ENCODE data around the gene TRIM10.

GRCh38 chr6:30142665-30143064, 18.3 kb downstream of the TRIM10 start:
- TF ChIP-seq EZH2 (IDR thresholded peaks at IDR 0.05; ENCODE audit: insufficient read depth, poor library complexity, severe bottlenecking) (no peak), EZH2phosphoT487 (IDR thresholded peaks at IDR 0.05; ENCODE audit: insufficient read depth, low read depth) (no peak)
